ENCODE data around the gene DRGX.

DRGX gene

GRCh38 chr10:49347342-49347741 lies 48.5 kb downstream of the DRGX start:
- H3K27me3 ChIP-seq (replicated peaks; ENCODE audit: insufficient read depth, low read length), result no peaks in the 10 kb centered on the region
- H3K27ac ChIP-seq (ENCODE audit: low read length), result no peak overlapping the region
- H3K79me2 ChIP-seq (ENCODE audit: low read length), result no peaks in the 10 kb centered on the region
- H3K4me3 ChIP-seq (ENCODE audit: low read length), result no peak overlapping the region
- H4K20me1 ChIP-seq (ENCODE audit: insufficient read depth, low read length), result no peaks in the 10 kb centered on the region
- no peak overlapping the region for H3K9ac ChIP-seq (ENCODE audit: low read length)
- H3K9me3 ChIP-seq (replicated peaks; ENCODE audit: insufficient read depth, low read length), result no peaks in the 10 kb centered on the region
- H3K36me3 ChIP-seq (replicated peaks; ENCODE audit: insufficient read depth, low read length), result no peaks in the 10 kb centered on the region
- TF ChIP-seq EZH2phosphoT487 (IDR thresholded peaks at IDR 0.05; ENCODE audit: low read length) (no peak), EZH2 (optimal IDR thresholded peaks at IDR 0.05; ENCODE audit: low read depth, low read length) (no peak)
- TF ChIP-seq, protein P1, sequence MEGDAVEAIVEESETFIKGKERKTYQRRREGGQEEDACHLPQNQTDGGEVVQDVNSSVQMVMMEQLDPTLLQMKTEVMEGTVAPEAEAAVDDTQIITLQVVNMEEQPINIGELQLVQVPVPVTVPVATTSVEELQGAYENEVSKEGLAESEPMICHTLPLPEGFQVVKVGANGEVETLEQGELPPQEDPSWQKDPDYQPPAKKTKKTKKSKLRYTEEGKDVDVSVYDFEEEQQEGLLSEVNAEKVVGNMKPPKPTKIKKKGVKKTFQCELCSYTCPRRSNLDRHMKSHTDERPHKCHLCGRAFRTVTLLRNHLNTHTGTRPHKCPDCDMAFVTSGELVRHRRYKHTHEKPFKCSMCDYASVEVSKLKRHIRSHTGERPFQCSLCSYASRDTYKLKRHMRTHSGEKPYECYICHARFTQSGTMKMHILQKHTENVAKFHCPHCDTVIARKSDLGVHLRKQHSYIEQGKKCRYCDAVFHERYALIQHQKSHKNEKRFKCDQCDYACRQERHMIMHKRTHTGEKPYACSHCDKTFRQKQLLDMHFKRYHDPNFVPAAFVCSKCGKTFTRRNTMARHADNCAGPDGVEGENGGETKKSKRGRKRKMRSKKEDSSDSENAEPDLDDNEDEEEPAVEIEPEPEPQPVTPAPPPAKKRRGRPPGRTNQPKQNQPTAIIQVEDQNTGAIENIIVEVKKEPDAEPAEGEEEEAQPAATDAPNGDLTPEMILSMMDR (IDR thresholded peaks at IDR 0.05; ENCODE audit: low read length), result no peak
- DNase-seq, result no peak
- no peaks in the 10 kb centered on the region for H3K9me2 ChIP-seq (replicated peaks; ENCODE audit: insufficient read depth, low read length)
- no peak overlapping the region for H2AFZ ChIP-seq (ENCODE audit: low read length)
- H3K4me1 ChIP-seq (ENCODE audit: low read length), result no peaks in the 10 kb centered on the region
- no peak overlapping the region for H3K4me2 ChIP-seq (ENCODE audit: low read depth, low read length)
- no peaks in the 10 kb centered on the region for H3F3A ChIP-seq (ENCODE audit: insufficient read depth, low read length)

GRCh38 chr10:49344840-49345239 lies 51.0 kb downstream of the DRGX start:
- no peak for TF ChIP-seq EZH2phosphoT487 (IDR thresholded peaks at IDR 0.05; ENCODE audit: low read length)
- no peak for TF ChIP-seq EZH2 (optimal IDR thresholded peaks at IDR 0.05; ENCODE audit: low read depth, low read length)
- TF ChIP-seq, protein P1 (IDR thresholded peaks at IDR 0.05; ENCODE audit: low read length), result no peak
- H3F3A ChIP-seq (ENCODE audit: insufficient read depth, low read length), result no peaks in the 10 kb centered on the region
- H3K4me1 ChIP-seq (ENCODE audit: low read length), result no peaks in the 10 kb centered on the region
- H3K9ac ChIP-seq (ENCODE audit: low read length), result no peak overlapping the region
- no peaks in the 10 kb centered on the region for H3K79me2 ChIP-seq (ENCODE audit: low read length)
- no peaks in the 10 kb centered on the region for H3K9me2 ChIP-seq (replicated peaks; ENCODE audit: insufficient read depth, low read length)
- H3K27ac ChIP-seq (ENCODE audit: low read length), result no peak overlapping the region
- no peak overlapping the region for H3K4me2 ChIP-seq (ENCODE audit: low read depth, low read length)
- H4K20me1 ChIP-seq (ENCODE audit: insufficient read depth, low read length), result no peaks in the 10 kb centered on the region
- no peak for DNase-seq
- H2AFZ ChIP-seq (ENCODE audit: low read length), result no peak overlapping the region
- no peaks in the 10 kb centered on the region for H3K9me3 ChIP-seq (replicated peaks; ENCODE audit: insufficient read depth, low read length)
- no peaks in the 10 kb centered on the region for H3K36me3 ChIP-seq (replicated peaks; ENCODE audit: insufficient read depth, low read length)
- H3K27me3 ChIP-seq (replicated peaks; ENCODE audit: insufficient read depth, low read length), result no peaks in the 10 kb centered on the region
- H3K4me3 ChIP-seq (ENCODE audit: low read length), result no peak overlapping the region

- H3K4me3 ChIP-seq (ENCODE audit: low read length), result no peak overlapping the region
- no peaks in the 10 kb centered on the region for H3F3A ChIP-seq (ENCODE audit: insufficient read depth, low read length)
- DNase-seq, result no peak
- no peak overlapping the region for H3K27ac ChIP-seq (ENCODE audit: low read length)
- H3K27me3 ChIP-seq (replicated peaks; ENCODE audit: insufficient read depth, low read length), result no peaks in the 10 kb centered on the region
- H3K9ac ChIP-seq (ENCODE audit: low read length), result no peak overlapping the region
- no peaks in the 10 kb centered on the region for H3K36me3 ChIP-seq (replicated peaks; ENCODE audit: insufficient read depth, low read length)
- no peak for TF ChIP-seq EZH2phosphoT487 (IDR thresholded peaks at IDR 0.05; ENCODE audit: low read length)
- TF ChIP-seq, protein P1 (IDR thresholded peaks at IDR 0.05; ENCODE audit: low read length), result no peak
- TF ChIP-seq EZH2 (optimal IDR thresholded peaks at IDR 0.05; ENCODE audit: low read depth, low read length), result no peak
- H3K9me3 ChIP-seq (replicated peaks; ENCODE audit: insufficient read depth, low read length), result no peaks in the 10 kb centered on the region
- no peaks in the 10 kb centered on the region for H3K9me2 ChIP-seq (replicated peaks; ENCODE audit: insufficient read depth, low read length)
- no peak overlapping the region for H3K4me2 ChIP-seq (ENCODE audit: low read depth, low read length)
- no peaks in the 10 kb centered on the region for H3K79me2 ChIP-seq (ENCODE audit: low read length)
- no peaks in the 10 kb centered on the region for H4K20me1 ChIP-seq (ENCODE audit: insufficient read depth, low read length)
- H3K4me1 ChIP-seq (ENCODE audit: low read length), result no peaks in the 10 kb centered on the region
- no peak overlapping the region for H2AFZ ChIP-seq (ENCODE audit: low read length)
Observed at GRCh38 chr10:49338604-49339003, 57.3 kb downstream of the DRGX start.

Measured in MM.1S (cell line).